Rectal smooth muscle tissue (tissue), 1 donor: ENCODE data around the gene NDUFA8.
"Not testable (repeated sequence)": the region's sequence is repeated elsewhere in the genome, so short reads cannot be mapped to it uniquely, and the experiment has no call there.

ENCODE experiments used
- H3K27ac ChIP-seq: one replicate; pipeline ENCODE4 v1.7.0; 2013; ENCODE audit warnings: low read depth, low read length, inconsistent platforms
- H3K27me3 ChIP-seq: one replicate; pipeline ENCODE4 v1.7.0; 2013; ENCODE audit warnings: low read length; ENCODE audit not compliant: control insufficient read depth, insufficient read depth
- H3K36me3 ChIP-seq: one replicate; pipeline ENCODE4 v1.7.0; 2013; ENCODE audit warnings: low read length; ENCODE audit not compliant: control insufficient read depth, insufficient read depth
- H3K4me1 ChIP-seq: one replicate; pipeline ENCODE4 v1.7.0; 2013; ENCODE audit warnings: low read length; ENCODE audit not compliant: control insufficient read depth, insufficient read depth
- H3K4me3 ChIP-seq: one replicate; pipeline ENCODE4 v1.7.0; 2013; ENCODE audit warnings: low read length
- H3K9ac ChIP-seq: one replicate; pipeline ENCODE4 v1.7.0; 2013; ENCODE audit warnings: low read length

The NDUFA8 gene

DNA sequence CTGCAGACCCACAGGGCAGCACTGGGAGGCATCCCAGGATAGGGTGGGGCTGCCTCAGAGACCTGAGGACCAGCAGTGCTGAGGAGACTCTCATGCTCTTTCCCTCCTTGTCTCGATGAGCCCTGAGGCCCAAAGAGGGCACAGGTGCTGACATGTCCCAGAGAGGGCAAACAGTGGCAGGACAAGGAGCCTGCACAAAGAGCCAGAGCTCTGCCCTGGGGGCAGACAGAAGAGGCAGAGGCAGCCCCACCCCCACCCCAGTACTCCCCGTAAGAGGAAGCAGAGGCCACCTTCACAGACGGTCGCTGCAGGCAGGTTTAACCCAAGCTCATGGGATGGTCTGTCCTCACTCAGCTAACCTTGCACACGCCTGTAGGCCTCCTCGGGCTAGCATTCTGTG is 37.1 kb downstream of the NDUFA8 start:
- H3K27ac ChIP-seq: no peak overlapping the region
- no peaks in the 10 kb centered on the region for H3K36me3 ChIP-seq
- H3K4me1 ChIP-seq: no peaks in the 10 kb centered on the region
- H3K27me3 ChIP-seq: peaks cover 7% of the 10 kb centered on the region
- H3K9ac ChIP-seq: no peak overlapping the region
- no peak overlapping the region for H3K4me3 ChIP-seq

- Histone ChIP-seq H3K27ac (no peak overlapping the region), H3K9ac (no peak overlapping the region), H3K4me1 (no peaks in the 10 kb centered on the region), H3K27me3 (peaks cover 7% of the 10 kb centered on the region), H3K36me3 (no peaks in the 10 kb centered on the region), H3K4me3 (no peak overlapping the region)
Observed at GRCh38 chr9:122121931-122122330, 37.6 kb downstream of the NDUFA8 start.

DNA sequence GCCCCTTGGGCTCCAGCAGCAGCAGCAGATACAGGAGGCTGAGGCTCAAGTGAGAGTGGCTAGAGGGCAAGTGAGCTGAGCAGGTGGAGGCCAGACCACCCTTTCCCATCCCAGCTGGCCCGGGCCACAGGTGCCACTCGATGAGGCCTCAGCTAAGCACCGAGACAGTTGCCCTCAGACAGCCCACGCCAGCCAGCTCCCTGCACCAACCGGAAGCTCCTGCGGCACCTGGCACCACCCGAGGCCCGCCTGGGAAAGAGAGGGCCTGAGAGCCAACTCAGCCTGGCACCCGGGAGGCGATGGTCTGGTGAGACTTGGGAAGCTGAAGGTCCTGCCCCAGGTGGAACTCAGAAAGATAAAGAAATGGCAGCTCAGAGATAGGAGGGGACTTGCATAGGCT is 38.2 kb downstream of the NDUFA8 start:
- no peak overlapping the region for H3K27ac ChIP-seq
- H3K9ac ChIP-seq: no peak overlapping the region
- H3K36me3 ChIP-seq: no peaks in the 10 kb centered on the region
- H3K4me3 ChIP-seq: no peak overlapping the region
- no peaks in the 10 kb centered on the region for H3K4me1 ChIP-seq
- peaks cover 7% of the 10 kb centered on the region for H3K27me3 ChIP-seq

GRCh38 chr9:122120316-122121071 is 39.1 kb downstream of the NDUFA8 start:
- H3K27ac ChIP-seq: no peak overlapping the region
- no peak overlapping the region for H3K4me3 ChIP-seq
- peaks cover 2% of the 10 kb centered on the region for H3K27me3 ChIP-seq
- no peak overlapping the region for H3K9ac ChIP-seq
- H3K4me1 ChIP-seq: no peaks in the 10 kb centered on the region
- no peaks in the 10 kb centered on the region for H3K36me3 ChIP-seq

- Histone ChIP-seq H3K4me3 (no peak overlapping the region), H3K4me1 (no peaks in the 10 kb centered on the region), H3K27me3 (no peaks in the 10 kb centered on the region), H3K9ac (no peak overlapping the region), H3K27ac (no peak overlapping the region), H3K36me3 (no peaks in the 10 kb centered on the region)
Observed at GRCh38 chr9:122119721-122120120, 39.9 kb downstream of the NDUFA8 start.

- no peak overlapping the region for H3K9ac ChIP-seq
- H3K27me3 ChIP-seq: no peaks in the 10 kb centered on the region
- no peaks in the 10 kb centered on the region for H3K36me3 ChIP-seq
- no peak overlapping the region for H3K27ac ChIP-seq
- H3K4me1 ChIP-seq: no peaks in the 10 kb centered on the region
- no peak overlapping the region for H3K4me3 ChIP-seq
Observed at GRCh38 chr9:122119166-122119521, 40.4 kb downstream of the NDUFA8 start.

DNA sequence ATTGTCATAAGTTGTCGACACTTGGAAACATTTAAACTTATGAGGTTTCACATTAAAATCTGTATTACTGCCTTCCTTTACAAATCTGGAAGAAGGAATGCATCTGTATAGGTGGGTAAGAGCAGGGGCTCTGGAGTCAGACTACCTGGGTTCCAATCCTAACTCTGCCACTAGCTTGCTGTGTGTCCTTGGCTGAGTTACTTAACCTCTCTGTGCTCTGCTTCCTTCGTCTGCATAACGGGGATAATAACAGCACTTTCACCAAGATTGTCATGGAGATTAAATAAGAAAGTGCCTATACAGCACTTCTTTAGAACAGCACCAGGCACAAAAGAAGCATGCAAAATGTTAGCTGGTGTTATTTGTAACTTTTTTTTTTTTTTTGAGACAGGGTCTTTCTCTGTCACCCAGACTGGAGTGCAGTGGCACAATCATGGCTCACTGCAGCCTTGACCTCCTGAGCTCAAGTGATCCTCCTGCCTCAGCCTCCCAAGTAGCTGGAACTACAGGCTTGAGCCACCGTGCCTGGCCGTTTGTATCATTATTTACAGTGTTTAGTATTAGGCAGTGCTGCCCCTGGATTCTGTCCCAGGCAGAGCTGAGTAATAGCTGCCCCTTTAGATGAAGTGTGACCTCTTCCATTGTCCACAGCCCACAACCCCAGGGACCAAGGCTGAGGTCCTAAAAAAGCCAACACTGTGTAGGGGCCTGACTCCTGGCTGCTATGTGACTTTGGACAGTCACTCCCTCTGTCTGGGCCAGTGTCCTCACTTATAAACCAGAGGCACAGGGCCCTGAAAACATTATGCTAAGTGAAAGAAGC is 41.0 kb downstream of the NDUFA8 start:
- H3K4me3 ChIP-seq: no peak overlapping the region
- no peaks in the 10 kb centered on the region for H3K4me1 ChIP-seq
- no peaks in the 10 kb centered on the region for H3K36me3 ChIP-seq
- H3K27ac ChIP-seq: no peak overlapping the region
- no peaks in the 10 kb centered on the region for H3K27me3 ChIP-seq
- no peak overlapping the region for H3K9ac ChIP-seq

DNA sequence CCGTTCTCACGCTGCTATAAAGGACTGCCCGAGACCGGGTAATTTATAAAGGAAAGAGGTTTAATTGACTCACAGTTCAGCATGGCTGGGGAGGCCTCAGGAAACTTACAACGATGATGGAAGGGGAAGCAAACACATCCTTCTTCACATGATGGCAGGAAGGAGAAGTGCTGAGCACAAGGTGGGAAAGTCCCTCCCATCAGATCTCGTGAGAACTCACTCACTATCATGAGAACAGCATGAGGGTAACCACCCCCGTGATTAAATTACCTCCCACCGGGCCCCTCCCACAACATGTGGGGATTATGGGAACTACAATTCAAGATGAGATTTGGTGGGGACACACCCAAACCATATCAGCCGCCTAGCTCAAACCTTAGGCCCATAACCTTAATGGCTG is 42.3 kb downstream of the NDUFA8 start:
- not testable (repeated sequence) for H3K36me3 ChIP-seq, H3K4me3 ChIP-seq, H3K4me1 ChIP-seq, H3K9ac ChIP-seq, H3K27ac ChIP-seq, H3K27me3 ChIP-seq

DNA sequence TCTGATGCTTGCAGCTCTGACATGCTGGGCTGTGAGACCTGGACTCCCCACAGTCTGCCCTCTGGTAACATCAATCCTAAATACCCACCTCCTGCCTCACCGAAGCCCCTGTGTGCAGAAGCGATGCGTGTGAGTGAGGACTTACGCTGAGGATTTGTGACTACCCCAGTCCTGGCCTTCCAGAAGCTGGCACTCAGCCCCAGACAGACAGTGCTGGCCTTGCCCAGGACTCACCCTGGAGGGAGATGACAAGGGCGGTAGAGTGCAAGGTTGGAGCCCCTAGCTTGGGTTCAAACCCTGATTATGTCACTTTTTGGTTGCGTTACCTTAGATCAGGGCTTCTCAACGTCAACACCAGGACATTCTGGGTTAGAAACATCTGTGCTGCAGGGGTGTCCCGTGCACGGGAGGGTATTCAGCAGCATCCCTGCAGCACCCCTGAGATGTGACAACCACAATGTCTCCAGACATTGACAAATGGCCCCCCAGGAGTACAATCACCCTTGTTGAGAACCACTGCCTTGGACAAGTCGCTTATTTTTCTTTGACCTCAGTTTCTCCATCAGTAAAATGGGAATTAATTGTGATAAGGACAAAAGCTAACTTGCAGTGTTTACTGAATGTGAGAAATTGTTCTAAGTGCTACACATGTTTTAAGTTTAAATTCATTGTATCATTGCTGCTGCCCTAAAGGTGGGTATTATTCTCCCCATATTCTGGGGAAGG is 43.0 kb downstream of the NDUFA8 start:
- no peak overlapping the region for H3K27ac ChIP-seq
- H3K36me3 ChIP-seq: no peaks in the 10 kb centered on the region
- H3K27me3 ChIP-seq: no peaks in the 10 kb centered on the region
- H3K9ac ChIP-seq: no peak overlapping the region
- no peak overlapping the region for H3K4me3 ChIP-seq
- H3K4me1 ChIP-seq: no peaks in the 10 kb centered on the region

DNA sequence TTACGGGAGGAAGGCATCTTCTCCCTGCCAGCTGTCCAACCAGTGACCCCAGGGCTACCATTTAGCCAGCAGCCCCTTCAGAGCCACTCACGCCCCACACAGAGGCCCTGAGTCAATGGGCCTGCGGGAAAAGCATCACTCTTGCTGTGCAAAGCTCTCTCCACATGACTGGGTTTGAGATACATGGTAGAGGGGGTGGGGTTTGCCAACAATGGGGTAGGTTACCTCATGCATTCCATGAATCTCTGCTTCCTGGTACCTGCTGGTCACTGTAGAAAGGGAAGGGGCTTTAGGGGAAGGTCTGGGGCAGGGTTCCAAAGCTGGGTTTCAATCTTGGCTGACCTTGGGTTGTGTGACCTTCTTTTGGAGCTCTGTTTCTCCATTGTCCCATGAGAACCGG is 43.5 kb downstream of the NDUFA8 start:
- no peak overlapping the region for H3K4me3 ChIP-seq
- H3K36me3 ChIP-seq: no peaks in the 10 kb centered on the region
- H3K9ac ChIP-seq: no peak overlapping the region
- no peak overlapping the region for H3K27ac ChIP-seq
- H3K4me1 ChIP-seq: no peaks in the 10 kb centered on the region
- H3K27me3 ChIP-seq: no peaks in the 10 kb centered on the region

- Histone ChIP-seq H3K27me3 (no peaks in the 10 kb centered on the region), H3K36me3 (no peaks in the 10 kb centered on the region), H3K4me3 (no peak overlapping the region), H3K27ac (no peak overlapping the region), H3K4me1 (no peaks in the 10 kb centered on the region), H3K9ac (no peak overlapping the region)
Observed at GRCh38 chr9:122115176-122116035, 44.2 kb downstream of the NDUFA8 start.

- Histone ChIP-seq H3K27me3 (no peaks in the 10 kb centered on the region), H3K27ac (no peak overlapping the region), H3K4me3 (no peak overlapping the region), H3K4me1 (no peaks in the 10 kb centered on the region), H3K9ac (no peak overlapping the region), H3K36me3 (no peaks in the 10 kb centered on the region)
Observed at GRCh38 chr9:122113574-122113973, 46.0 kb downstream of the NDUFA8 start.
